Activated T-helper 1 cell treated with anti-CD3 and anti-CD28 coated beads, Interleukin-2, amount 50 U/mL, for 16 hours (primary cell): ENCODE data around the gene CACNA2D1.

Experiments used
- DNase-seq, 2 donors: peaks; one replicate each; pipeline ENCODE4 v3.0.0-alpha.2; 2020; ENCODE audit warnings: low read depth in 1 of 2, low spot score in 1 of 2

The CACNA2D1 gene

GRCh38 chr7:82289152-82289535 is 154.4 kb downstream of the CACNA2D1 start:
- DNase-seq, result no peak

GRCh38 chr7:82286798-82287140 is 156.8 kb downstream of the CACNA2D1 start:
- no peak for DNase-seq

GRCh38 chr7:82286096-82286797 is 157.3 kb downstream of the CACNA2D1 start:
- no peak for DNase-seq

- no peak for DNase-seq
Measured at GRCh38 chr7:82284936-82285519, 158.5 kb downstream of the CACNA2D1 start.

GRCh38 chr7:82275342-82275741 is 168.2 kb downstream of the CACNA2D1 start:
- DNase-seq, result no peak

- DNase-seq, result no peak
Measured at GRCh38 chr7:82274681-82275080, 168.9 kb downstream of the CACNA2D1 start.

- DNase-seq, result no peak
Measured at GRCh38 chr7:82273886-82274285, 169.7 kb downstream of the CACNA2D1 start.

GRCh38 chr7:82270870-82271269 is 172.7 kb downstream of the CACNA2D1 start:
- DNase-seq, result no peak

- DNase-seq, result no peak
Measured at GRCh38 chr7:82268632-82269031, 174.9 kb downstream of the CACNA2D1 start.

- no peak for DNase-seq
Measured at GRCh38 chr7:82266081-82266480, 177.5 kb downstream of the CACNA2D1 start.

- DNase-seq, result no peak
Measured at GRCh38 chr7:82264783-82265305, 178.7 kb downstream of the CACNA2D1 start.

GRCh38 chr7:82263920-82264782 is 179.4 kb downstream of the CACNA2D1 start:
- no peak for DNase-seq

GRCh38 chr7:82258181-82258580 is 185.4 kb downstream of the CACNA2D1 start:
- DNase-seq, result no peak

- no peak for DNase-seq
Measured at GRCh38 chr7:82257118-82257695, 186.4 kb downstream of the CACNA2D1 start.

GRCh38 chr7:82255706-82256105 is 187.9 kb downstream of the CACNA2D1 start:
- no peak for DNase-seq

GRCh38 chr7:82250598-82250997 is 193.0 kb downstream of the CACNA2D1 start:
- no peak for DNase-seq

- no peak for DNase-seq
Measured at GRCh38 chr7:82249979-82250378, 193.6 kb downstream of the CACNA2D1 start.

- DNase-seq, result no peak
Measured at GRCh38 chr7:82247814-82248433, 195.7 kb downstream of the CACNA2D1 start.

- no peak for DNase-seq
Measured at GRCh38 chr7:82244947-82245517, 198.5 kb downstream of the CACNA2D1 start.

- DNase-seq, result no peak
Measured at GRCh38 chr7:82241356-82241755, 202.2 kb downstream of the CACNA2D1 start.

- no peak for DNase-seq
Measured at GRCh38 chr7:82235713-82236112, 207.9 kb downstream of the CACNA2D1 start.
